A549 (cell line): ENCODE measurements around the gene NYAP2. TPM values are rescaled to one million over a fixed set of nuclear protein-coding genes. Genes with fewer than 3 reads are reported as not detected.

Experiments used
- ATAC-seq, 2 experiments: fragments of 200-7000 bp in 1 of 2; fragments of >200 bp in 1 of 2; cut with Nextera tagmentation in 1 of 2; cut with Tn5 transposase in 1 of 2; 3 replicates each; pipeline versions ENCODE4 v1.8.0 to v1.9.1; 2018 to 2020; ENCODE audit warnings: mild to moderate bottlenecking in 1 of 2, moderate library complexity in 1 of 2
- CTCF ChIA-PET: fragments of 300-600 bp; sonication (Branson Sonifier 250); formaldehyde crosslinking; extraction: SDS; loops from one replicate; lab custom pipeline; 2021; ENCODE audit warnings: antibody characterized with exemption, inconsistent platforms; lab: Yijun Ruan, JAX
- POLR2A ChIA-PET: fragments of 350-600 bp; formaldehyde crosslinking; extraction: SDS; loops from one replicate; lab custom pipeline; 2021; ENCODE audit warnings: antibody characterized with exemption, inconsistent platforms; lab: Yijun Ruan, JAX
- DNase-seq, 2 experiments: peaks; one replicate each; pipeline versions ENCODE4 v3.0.0 to v3.0.0-alpha.2; 2011 to 2016; ENCODE audit warnings: low read depth in 1 of 2, low spot score in 1 of 2
- FAIRE-seq: peaks from 2 replicates; lab custom pipeline; 2011; peaks lifted over from hg19 to GRCh38; lab: Jason Lieb, UNC
- H3K27ac ChIP-seq, 2 experiments: fragments of >200 bp; sonication (Bioruptor Twin); formaldehyde crosslinking; 3 replicates each; pipeline ENCODE4 v1.5.1; 2016 to 2017
- H3K4me1 ChIP-seq: fragments of >200 bp; sonication (Bioruptor Twin); formaldehyde crosslinking; 3 replicates; pipeline ENCODE4 v1.6.1; 2016
- H3K4me2 ChIP-seq: fragments of >200 bp; sonication (Bioruptor Twin); formaldehyde crosslinking; 3 replicates; pipeline ENCODE4 v1.6.1; 2016
- H3K4me3 ChIP-seq: fragments of >200 bp; sonication (Bioruptor Twin); formaldehyde crosslinking; 3 replicates; pipeline ENCODE4 v1.5.1; 2016
- H3K9me3 ChIP-seq: fragments of >200 bp; sonication (Bioruptor Twin); formaldehyde crosslinking; 3 replicates; pipeline ENCODE4 v1.6.1; 2016
- CBX8 ChIP-seq: fragments of 200-600 bp; sonication (generic); IDR thresholded peaks from 2 replicates; pipeline ENCODE4 v1.6.1; 2016
- CEBPB ChIP-seq, 2 experiments: fragments of >200 bp in 1 of 2; sonication (Bioruptor Twin) in 1 of 2; formaldehyde crosslinking in 1 of 2; IDR thresholded peaks; 2 replicates each; pipeline ENCODE4 v1.6.1; 2012 to 2016
- CHD4 ChIP-seq: fragments of 200-600 bp; sonication (generic); IDR thresholded peaks from 2 replicates; pipeline ENCODE4 v1.6.1; 2016; ENCODE audit warnings: antibody characterized with exemption, mild to moderate bottlenecking, borderline replicate concordance
- EP300 ChIP-seq, 2 experiments: fragments of >200 bp; sonication (Bioruptor Twin); formaldehyde crosslinking; IDR thresholded peaks; 2 replicates in 1 of 2; 3 replicates in 1 of 2; pipeline ENCODE4 v1.6.1; 2016 to 2017
- FOSL2 ChIP-seq, 2 experiments: fragments of 450-650 bp in 1 of 2; fragments of >200 bp in 1 of 2; sonication (Bioruptor Twin) in 1 of 2; formaldehyde crosslinking; IDR thresholded peaks; 2 replicates each; pipeline versions ENCODE4 v1.5.0 to v1.6.1; 2016 to 2020; ENCODE audit warnings: mild to moderate bottlenecking in 1 of 2, moderate library complexity in 1 of 2
- HES2 ChIP-seq: fragments of >200 bp; sonication (Bioruptor Twin); formaldehyde crosslinking; IDR thresholded peaks from 2 replicates; pipeline ENCODE4 v1.6.1; 2016
- HEYL ChIP-seq: fragments of 250-450 bp; sonication (Bioruptor Pico); IDR thresholded peaks from 2 replicates; pipeline ENCODE4 v1.8.0; 2021; ENCODE audit warnings: mild to moderate bottlenecking, moderate library complexity
- HOXB13 ChIP-seq: fragments of 250-450 bp; sonication (Bioruptor Pico); IDR thresholded peaks from 2 replicates; pipeline ENCODE4 v1.5.0; 2020; ENCODE audit warnings: low read depth, mild to moderate bottlenecking, moderate library complexity
- HOXB5 ChIP-seq: fragments of 250-450 bp; sonication (Bioruptor Pico); IDR thresholded peaks from 2 replicates; pipeline ENCODE4 v1.5.0; 2020; ENCODE audit warnings: mild to moderate bottlenecking, moderate library complexity
- KDM1A ChIP-seq: fragments of 200-600 bp; sonication (generic); IDR thresholded peaks from 2 replicates; pipeline ENCODE4 v1.6.1; 2016; ENCODE audit warnings: low read depth, mild to moderate bottlenecking
- NFE2L2 ChIP-seq: fragments of 150-350 bp; conservative IDR thresholded peaks from 2 replicates; pipeline ENCODE4 v1.6.1; 2014; ENCODE audit warnings: low read length
- NPAS2 ChIP-seq: fragments of 250-450 bp; sonication (Bioruptor Pico); IDR thresholded peaks from 2 replicates; pipeline ENCODE4 v1.8.0; 2022; ENCODE audit warnings: mild to moderate bottlenecking, moderate library complexity, borderline replicate concordance
- PBX3 ChIP-seq: IDR thresholded peaks from 2 replicates; pipeline ENCODE4 v1.6.1; 2012
- RAD21 ChIP-seq, 2 experiments: fragments of >200 bp in 1 of 2; sonication (Bioruptor Twin) in 1 of 2; formaldehyde crosslinking in 1 of 2; IDR thresholded peaks in 1 of 2; conservative IDR thresholded peaks in 1 of 2; 2 replicates in 1 of 2; 3 replicates in 1 of 2; pipeline ENCODE4 v1.6.1; 2012 to 2018; ENCODE audit warnings: inconsistent platforms in 1 of 2
- SMC3 ChIP-seq: fragments of >200 bp; sonication (Bioruptor Twin); formaldehyde crosslinking; IDR thresholded peaks from 3 replicates; pipeline ENCODE4 v1.6.1; 2018; ENCODE audit warnings: inconsistent platforms
- WGBS: methylation state at CpG from one replicate; pipeline ENCODE4 v1.1.6; 2017; ENCODE audit errors: missing lambda C conversion rate; 5-methylcytosine and 5-hydroxymethylcytosine counted together
- polyA plus RNA-seq, 4 experiments: library from polyadenylated mRNA; depleted of rRNA in 3 of 4; stranded (reverse); fragments of >200 nt; fragmentation: RNase III in 1 of 4; extraction: RNeasy Plus Mini Kit Qiagen cat#74134 plus additional on column Dnase treatment in 1 of 4; gene quantifications; 2 replicates in 3 of 4; 3 replicates in 1 of 4; pipeline ENCODE4 v1.2.3, GENCODE V29; 2011 to 2017
- small RNA-seq, 6 experiments: library from RNA; depleted of rRNA; stranded (forward); fragments of <200 nt; gene quantifications; one replicate each; pipeline ENCODE3, GENCODE V24; 2012
- TF ChIP-seq, protein P1 (sequence below): fragments of 250-450 bp; sonication (Bioruptor Pico); IDR thresholded peaks from 2 replicates; pipeline ENCODE4 v1.5.0; 2020; ENCODE audit warnings: low read depth, mild to moderate bottlenecking, moderate library complexity

NYAP2 gene
- polyA plus RNA-seq, 2 of the 4 experiments (the other 2 are of a cell fraction), result 0.01 TPM; not detected in 1

- no peak overlapping the region for H3K27ac ChIP-seq
- H3K4me3 ChIP-seq, result no peak overlapping the region
- POLR2A ChIA-PET, result no interaction called here
- H3K9me3 ChIP-seq, result no peaks in the 10 kb centered on the region
- WGBS, result 59% methylated on average over 5 of the region's 5 CpGs
- ATAC-seq, result no peak
- no peak overlapping the region for H3K4me2 ChIP-seq
- no peak for DNase-seq
- TF ChIP-seq RAD21 (conservative IDR thresholded peaks at IDR 0.05 in 1 of 2, IDR thresholded peaks at IDR 0.05 in 1 of 2) (peak in 1 of 2 experiments; percentile 5; a peak in 1 of 5 replicates), KDM1A (no peak)
- TF ChIP-seq, all 56 proteins: peak for 1
- CTCF ChIA-PET, result interaction anchor here (1.0 kb wide), 1 partner anchor 196 kb away, joined by 4 read pairs; no protein-coding TSS in a partner anchor
- FAIRE-seq, result no peak
- no peaks in the 10 kb centered on the region for H3K4me1 ChIP-seq
Measured at GRCh38 chr2:225693259-225693658, 293.7 kb downstream of the NYAP2 start.

GRCh38 chr2:225694664-225695063 lies 295.2 kb downstream of the NYAP2 start:
- no peak for TF ChIP-seq CBX8
- TF ChIP-seq CEBPB (IDR thresholded peaks at IDR 0.05), result peak in 1 of 2 experiments; percentile 49; a peak in 1 of 4 replicates
- no peak overlapping the region for H3K4me3 ChIP-seq
- ATAC-seq (no peak), FAIRE-seq (no peak), DNase-seq (no peak)
- ChIA-PET POLR2A (no interaction called here), CTCF (no interaction called here)
- H3K4me1 ChIP-seq, result no peaks in the 10 kb centered on the region
- H3K9me3 ChIP-seq, result no peaks in the 10 kb centered on the region
- H3K27ac ChIP-seq, result no peak overlapping the region
- H3K4me2 ChIP-seq, result no peak overlapping the region

- TF ChIP-seq HEYL (CRISPR knock-in tag), result no peak
- no peak for TF ChIP-seq NPAS2 (CRISPR knock-in tag)
- no peak for TF ChIP-seq HOXB13
- TF ChIP-seq, protein P1, sequence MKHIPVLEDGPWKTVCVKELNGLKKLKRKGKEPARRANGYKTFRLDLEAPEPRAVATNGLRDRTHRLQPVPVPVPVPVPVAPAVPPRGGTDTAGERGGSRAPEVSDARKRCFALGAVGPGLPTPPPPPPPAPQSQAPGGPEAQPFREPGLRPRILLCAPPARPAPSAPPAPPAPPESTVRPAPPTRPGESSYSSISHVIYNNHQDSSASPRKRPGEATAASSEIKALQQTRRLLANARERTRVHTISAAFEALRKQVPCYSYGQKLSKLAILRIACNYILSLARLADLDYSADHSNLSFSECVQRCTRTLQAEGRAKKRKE (CRISPR knock-in tag), result no peak
- no peak for TF ChIP-seq PBX3
- TF ChIP-seq EP300 (IDR thresholded peaks at IDR 0.05), result no peak
- no peak for TF ChIP-seq FOSL2 (IDR thresholded peaks at IDR 0.05)
- TF ChIP-seq FOSL2 (CRISPR knock-in tag; IDR thresholded peaks at IDR 0.05), result no peak
- no peak for TF ChIP-seq CHD4
- no peak for TF ChIP-seq HOXB5 (CRISPR knock-in tag)
- no peak for TF ChIP-seq NFE2L2
- no peak for TF ChIP-seq KDM1A
- no peak for TF ChIP-seq RAD21 (conservative IDR thresholded peaks at IDR 0.05 in 1 of 2, IDR thresholded peaks at IDR 0.05 in 1 of 2)
- no peak for TF ChIP-seq HES2
- no peak for TF ChIP-seq SMC3
- no peak for TF ChIP-seq CBX8
- H3K9me3 ChIP-seq, result no peaks in the 10 kb centered on the region
- no peak overlapping the region for H3K4me3 ChIP-seq
- FAIRE-seq, result no peak
- H3K4me1 ChIP-seq, result no peaks in the 10 kb centered on the region
- no peak overlapping the region for H3K27ac ChIP-seq
- H3K4me2 ChIP-seq, result no peak overlapping the region
- ATAC-seq, result no peak
- POLR2A ChIA-PET, result no interaction called here
- 70% methylated on average over 2 of the region's 2 CpGs for WGBS
- CTCF ChIA-PET, result no interaction called here
- no peak for DNase-seq
Measured at GRCh38 chr2:225697936-225698335, 298.4 kb downstream of the NYAP2 start.

Small RNA genes within 50 kb of the gene (small RNA-seq; reads per million reads assigned to genes)
- gene AC016717.1, result 0 reads per million in 6 experiments
